HFFc6 (cell line): ENCODE data around the gene KASH5. TPM values are rescaled to one million over a fixed set of nuclear protein-coding genes. Genes with fewer than 3 reads are reported as not detected.

Experiments used
- DNase-seq: peaks from one replicate; pipeline ENCODE4 v3.0.0-alpha.2; 2018
- H3K27ac Mint-ChIP-seq: 2 replicates; pipeline ENCODE4 v1.8.0; 2020; ENCODE audit warnings: mild to moderate bottlenecking, mixed read lengths
- H3K27me3 Mint-ChIP-seq: 2 replicates; pipeline ENCODE4 v1.8.0; 2021; ENCODE audit warnings: mild to moderate bottlenecking, moderate library complexity, mixed read lengths; ENCODE audit not compliant: insufficient read depth
- H3K36me3 Mint-ChIP-seq: 2 replicates; pipeline ENCODE4 v1.8.0; 2021; ENCODE audit warnings: low read depth, mixed read lengths
- H3K4me1 Mint-ChIP-seq: 2 replicates; pipeline ENCODE4 v1.8.0; 2020; ENCODE audit warnings: low read depth, mixed read lengths
- H3K4me3 Mint-ChIP-seq: 2 replicates; pipeline ENCODE4 v1.8.0; 2020; ENCODE audit warnings: mild to moderate bottlenecking, moderate library complexity, mixed read lengths
- H3K9me3 Mint-ChIP-seq: 2 replicates; pipeline ENCODE4 v1.8.0; 2020; ENCODE audit warnings: mild to moderate bottlenecking, mixed read lengths
- CTCF ChIP-seq: fragments of 200-600 bp; sonication (generic); IDR thresholded peaks from 2 replicates; pipeline ENCODE4 v1.5.0; 2021; ENCODE audit warnings: antibody characterized with exemption, mild to moderate bottlenecking
- total RNA-seq, 6 experiments: library from RNA; stranded (reverse); fragmentation: NEBNext Ultra II Directional; extraction: Animal tissue kit (Norgen Biotek cat#: 25700); gene quantifications; 2 replicates in 1 of 6; 3 replicates in 5 of 6; pipeline ENCODE4 v1.2.3, GENCODE V29; 2021

KASH5 gene
- total RNA-seq, 6 experiments from 2014 or later: not detected

DNA sequence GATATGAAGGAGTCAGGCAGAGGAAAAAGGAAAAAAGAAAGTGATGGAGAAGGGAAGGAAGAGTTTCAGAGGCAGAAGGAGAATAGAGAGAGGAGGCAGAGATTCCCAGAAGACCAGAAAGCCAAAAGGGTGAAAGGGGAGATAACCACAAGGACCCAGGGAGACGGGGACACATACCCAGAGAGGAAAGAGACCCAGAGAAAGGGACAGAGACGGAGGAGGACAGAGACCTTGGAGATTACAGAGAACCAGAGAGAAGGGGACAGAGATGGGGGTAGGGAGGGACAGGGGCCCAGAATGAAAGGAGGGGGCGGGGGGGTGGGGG lies 33.8 kb downstream of the KASH5 start:
- Mint-ChIP-seq H3K27ac (no peak overlapping the region), H3K9me3 (no peaks in the 10 kb centered on the region), H3K4me3 (no peak overlapping the region), H3K27me3 (peaks cover 83% of the 10 kb centered on the region), H3K36me3 (no peaks in the 10 kb centered on the region; the same call in 1 of the 2 replicates), H3K4me1 (peaks cover 11% of the 10 kb centered on the region)
- DNase-seq: no peak
- no peak for TF ChIP-seq CTCF

DNA sequence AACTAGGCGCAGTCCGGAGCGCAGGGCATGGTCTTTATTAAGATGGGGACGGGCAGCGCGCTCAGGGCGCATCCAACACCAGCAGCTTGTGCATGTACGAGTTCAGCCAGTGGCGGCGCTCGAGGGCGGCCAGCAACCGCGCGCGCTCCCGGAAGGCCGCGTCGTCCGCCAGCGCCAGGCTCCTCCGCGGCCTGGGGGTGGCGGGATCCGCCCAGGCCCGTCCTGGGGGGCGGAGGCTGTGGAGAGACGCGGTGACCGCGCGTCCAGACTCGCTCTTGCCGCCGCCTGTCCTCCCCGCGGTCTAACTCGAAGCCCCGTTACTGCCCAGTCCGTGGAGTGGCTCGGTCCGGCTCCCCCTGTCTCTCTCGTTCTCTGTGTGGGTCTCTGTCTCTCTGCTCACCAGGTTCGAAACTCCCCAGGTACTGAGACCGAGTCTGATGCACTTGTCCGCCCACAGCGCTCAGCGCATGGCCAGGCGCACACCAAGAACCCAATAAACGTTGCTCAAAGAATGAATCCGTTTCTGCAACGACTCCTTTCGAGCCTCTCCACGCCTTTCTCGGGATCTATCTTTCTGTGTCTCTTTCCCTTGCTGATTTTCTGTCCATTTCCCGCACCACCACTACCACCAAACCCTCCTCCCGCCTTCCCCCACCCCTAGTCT lies 34.5 kb downstream of the KASH5 start:
- H3K4me1 Mint-ChIP-seq: peaks cover 11% of the 10 kb centered on the region
- no peak overlapping the region for H3K27ac Mint-ChIP-seq
- DNase-seq: no peak
- no peaks in the 10 kb centered on the region for H3K9me3 Mint-ChIP-seq
- TF ChIP-seq CTCF: peak; percentile 39
- peak overlapping the region; percentile 25; the same call in 1 of the 2 replicates for H3K4me3 Mint-ChIP-seq
- H3K27me3 Mint-ChIP-seq: peaks cover 83% of the 10 kb centered on the region
- no peaks in the 10 kb centered on the region; the same call in 1 of the 2 replicates for H3K36me3 Mint-ChIP-seq

DNA sequence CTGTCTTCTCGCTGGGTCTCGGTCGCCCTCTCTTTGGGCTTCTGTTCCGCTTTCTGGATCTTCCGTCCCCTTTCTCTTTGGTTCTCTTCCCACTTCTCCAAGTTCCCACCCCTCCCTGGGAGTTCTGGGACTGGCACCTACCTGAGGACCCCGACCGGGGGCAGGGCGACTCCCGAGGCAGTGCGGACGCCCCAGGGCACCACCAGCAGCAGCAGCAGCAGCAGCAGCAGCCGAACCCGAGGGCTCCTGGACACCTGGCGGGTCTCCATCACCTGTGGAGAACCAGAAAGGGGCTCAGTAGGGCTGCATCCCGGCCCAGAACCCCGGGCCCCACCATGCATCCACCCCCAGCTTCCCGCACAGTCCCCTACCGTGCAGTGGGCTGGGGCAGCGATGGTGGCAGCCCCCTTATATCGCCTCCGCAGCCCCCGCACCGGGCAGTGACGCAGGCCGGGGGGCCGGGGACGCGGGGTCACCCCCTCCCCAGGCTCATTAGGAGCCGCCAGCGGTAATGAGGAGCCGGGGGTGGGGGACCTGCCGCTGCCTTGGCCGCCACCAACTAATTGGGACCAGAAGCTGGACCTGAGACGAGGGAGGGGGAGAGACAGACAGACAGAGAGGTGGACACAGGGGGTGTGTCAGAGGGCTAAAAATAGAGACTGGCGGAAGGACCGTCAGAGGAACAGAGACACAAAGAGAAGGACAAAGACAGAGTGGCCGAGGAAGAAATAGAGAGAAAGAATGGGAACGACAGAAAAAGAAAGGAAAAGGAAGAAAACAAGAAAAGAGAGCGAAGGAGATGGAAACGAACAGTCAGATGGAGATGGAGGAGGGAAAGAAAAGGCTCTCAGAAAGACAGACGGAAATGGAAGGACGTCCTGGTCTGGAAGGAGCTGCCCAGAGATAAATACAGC lies 35.3 kb downstream of the KASH5 start, which contains the start of gene PTH2:
TSS of gene PTH2 (minus strand) at position 371 of the 914 bp plus-strand sequence. CDS start at position 269, 102 bp downstream.
- peaks cover 11% of the 10 kb centered on the region for H3K4me1 Mint-ChIP-seq
- H3K27me3 Mint-ChIP-seq: peaks cover 82% of the 10 kb centered on the region
- H3K9me3 Mint-ChIP-seq: no peaks in the 10 kb centered on the region
- no peaks in the 10 kb centered on the region; the same call in 1 of the 2 replicates for H3K36me3 Mint-ChIP-seq
- no peak for TF ChIP-seq CTCF
- DNase-seq: no peak
- H3K27ac Mint-ChIP-seq: no peak within 1 kb of the TSS
- peak within 1 kb of the TSS; percentile 25; the same call in 1 of the 2 replicates for H3K4me3 Mint-ChIP-seq

- no peaks in the 10 kb centered on the region for H3K9me3 Mint-ChIP-seq
- no peak for DNase-seq
- peaks cover 11% of the 10 kb centered on the region for H3K4me1 Mint-ChIP-seq
- no peak for TF ChIP-seq CTCF
- peaks cover 81% of the 10 kb centered on the region for H3K27me3 Mint-ChIP-seq
- H3K36me3 Mint-ChIP-seq: no peaks in the 10 kb centered on the region; the same call in 1 of the 2 replicates
- H3K4me3 Mint-ChIP-seq: no peak overlapping the region; the same call in 1 of the 2 replicates
- no peak overlapping the region for H3K27ac Mint-ChIP-seq
Observed at GRCh38 chr19:49423985-49424303, 35.9 kb downstream of the KASH5 start.

GRCh38 chr19:49425178-49425577 lies 37.1 kb downstream of the KASH5 start, which contains the start of gene GFY:
Gene GFY (plus strand): TSS chr19:49425388. CDS start chr19:49426431, 1,043 bp downstream.
- no peak within 1 kb of the TSS for H3K27ac Mint-ChIP-seq
- H3K9me3 Mint-ChIP-seq: no peaks in the 10 kb centered on the region
- H3K27me3 Mint-ChIP-seq: peaks cover 79% of the 10 kb centered on the region
- DNase-seq: no peak
- no peak within 1 kb of the TSS for H3K4me3 Mint-ChIP-seq
- H3K4me1 Mint-ChIP-seq: peaks cover 11% of the 10 kb centered on the region
- TF ChIP-seq CTCF: no peak
- H3K36me3 Mint-ChIP-seq: no peaks in the 10 kb centered on the region; the same call in 1 of the 2 replicates
